Stimulated activated CD4-positive, alpha-beta T cell treated with anti-CD3 and anti-CD28 coated beads, TNF-alpha, amount 100 ng/mL, for 24 hours (primary cell): ENCODE measurements around the gene KBTBD4.

Experiments
- DNase-seq, 3 experiments: peaks; one replicate each; pipeline ENCODE4 v3.0.0-alpha.2; 2020; ENCODE audit warnings: low read depth in 3 of 3

The KBTBD4 gene

GRCh38 chr11:47578524-47579494 is at the start of gene KBTBD4, which contains the start of gene NDUFS3:
Gene KBTBD4, minus strand, starts transcription at chr11:47578970. Its CDS starts 19 bp downstream, at chr11:47578951.
Gene NDUFS3, plus strand, starts transcription at chr11:47579074. Its CDS starts 18 bp downstream, at chr11:47579092.
- peak; percentile 81 to 87 (median 86) for DNase-seq

GRCh38 chr11:47628026-47628425 is 49.3 kb upstream of the KBTBD4 start:
- no peak for DNase-seq

- DNase-seq: no peak
These were observed 47.5 kb upstream of the KBTBD4 start for GRCh38 chr11:47626234-47626633.

GRCh38 chr11:47620836-47621378 is 42.1 kb upstream of the KBTBD4 start:
- DNase-seq: no peak

- no peak for DNase-seq
These were observed 38.6 kb upstream of the KBTBD4 start for GRCh38 chr11:47617417-47617809.

GRCh38 chr11:47616726-47617416 is 38.1 kb upstream of the KBTBD4 start:
- DNase-seq: no peak

GRCh38 chr11:47615249-47615648 is 36.5 kb upstream of the KBTBD4 start:
- DNase-seq: no peak

- no peak for DNase-seq
These were observed 32.6 kb upstream of the KBTBD4 start for GRCh38 chr11:47611348-47611794.

- no peak for DNase-seq
These were observed 30.9 kb upstream of the KBTBD4 start for GRCh38 chr11:47609675-47610074.

- no peak for DNase-seq
These were observed 28.6 kb upstream of the KBTBD4 start for GRCh38 chr11:47607380-47607779.

GRCh38 chr11:47606731-47607130 is 28.0 kb upstream of the KBTBD4 start:
- DNase-seq: no peak

GRCh38 chr11:47605921-47606320 is 27.2 kb upstream of the KBTBD4 start:
- DNase-seq: no peak

- DNase-seq: no peak
These were observed 24.5 kb upstream of the KBTBD4 start for GRCh38 chr11:47603295-47603694.

- DNase-seq: no peak
These were observed 21.1 kb upstream of the KBTBD4 start for GRCh38 chr11:47599902-47600301.

GRCh38 chr11:47595967-47596366 is 17.2 kb upstream of the KBTBD4 start:
- DNase-seq: no peak

- no peak for DNase-seq
These were observed 16.3 kb upstream of the KBTBD4 start for GRCh38 chr11:47595029-47595428.

- no peak for DNase-seq
These were observed 15.4 kb upstream of the KBTBD4 start, which contains the start of gene C1QTNF4 for GRCh38 chr11:47593934-47594855. Gene C1QTNF4, minus strand, starts transcription at chr11:47594411. Its CDS starts 3,601 bp downstream, at chr11:47590810.

- no peak for DNase-seq
These were observed 14.7 kb upstream of the KBTBD4 start for GRCh38 chr11:47593492-47593933.

- no peak for DNase-seq
These were observed 14.2 kb upstream of the KBTBD4 start for GRCh38 chr11:47592970-47593369.

- DNase-seq: no peak
These were observed 13.5 kb upstream of the KBTBD4 start for GRCh38 chr11:47592251-47592650.

GRCh38 chr11:47591764-47592163 is 13.0 kb upstream of the KBTBD4 start:
- DNase-seq: no peak
